HCT116 (cell line): ENCODE results near the gene NT5DC2. TPM values are rescaled to one million over a fixed set of nuclear protein-coding genes. Genes with fewer than 3 reads are reported as not detected.

Experiments used
- ATAC-seq: fragments of 200-7000 bp; cut with Tn5 transposase; 2 replicates; pipeline ENCODE4 v1.9.1; 2020; ENCODE audit warnings: mild to moderate bottlenecking, moderate library complexity
- BruUV-seq: library from RNA; stranded (reverse); fragments of 400-500 nt; replicated peaks from 2 replicates; lab custom pipeline; 2021; lab: Mats Ljungman, UMichigan
- CTCF ChIA-PET: fragments of 300-600 bp; sonication (Branson Sonifier 250); formaldehyde crosslinking; loops from one replicate; lab custom pipeline; 2021; ENCODE audit warnings: antibody characterized with exemption; lab: Charles Lee
- POLR2A ChIA-PET: fragments of 300-600, 350-600 bp; sonication (Branson Sonifier 250); formaldehyde crosslinking; loops from one replicate; lab custom pipeline; 2021; ENCODE audit warnings: antibody characterized with exemption; lab: Charles Lee
- RAD21 ChIA-PET, 2 experiments: fragments of 300-600 bp; sonication (Branson Sonifier 250); formaldehyde crosslinking; loops; one replicate each; lab custom pipeline; 2023; ENCODE audit warnings: low total read pairs in 2 of 2; ENCODE audit not compliant: uncharacterized antibody in 2 of 2, unreplicated experiment in 2 of 2, low non-redundant PET in 1 of 2; lab: Charles Lee
- DNase-seq: peaks from one replicate; pipeline ENCODE4 v3.0.0-alpha.2; 2010; ENCODE audit warnings: low read depth, low spot score
- H2AFZ ChIP-seq: fragments of 200-600 bp; shearing (Covaris generic), sonication (generic); 2 replicates; pipeline ENCODE4 v1.6.1; 2017; ENCODE audit warnings: low read depth, mixed run types, mixed read lengths, antibody characterized with exemption, low read length; ENCODE audit not compliant: poor library complexity, severe bottlenecking
- H3K27ac ChIP-seq: 2 replicates; pipeline ENCODE4 v1.5.1; 2012; ENCODE audit warnings: low read depth, low read length
- H3K27me3 ChIP-seq: fragments of 200-600 bp; sonication (generic); 2 replicates; pipeline ENCODE4 v1.6.1; 2016; ENCODE audit warnings: mixed run types, low read length, mixed read lengths; ENCODE audit not compliant: insufficient read depth
- H3K36me3 ChIP-seq, 2 experiments: fragments of 200-500 bp in 1 of 2; fragments of 200-600 bp in 1 of 2; sonication (Bioruptor generic) in 1 of 2; sonication (generic) in 1 of 2; 2 replicates each; pipeline versions ENCODE4 v1.5.1 to v1.6.1; 2014 to 2016; ENCODE audit warnings: low read length in 2 of 2, inconsistent platforms in 1 of 2, mixed read lengths in 1 of 2, mixed run types in 1 of 2; ENCODE audit not compliant: insufficient read depth in 2 of 2, control insufficient read depth in 1 of 2
- H3K4me1 ChIP-seq, 2 experiments: fragments of 200-600 bp in 1 of 2; sonication (generic) in 1 of 2; 2 replicates each; pipeline versions ENCODE4 v1.5.1 to v1.6.1; 2012 to 2017; ENCODE audit warnings: low read length in 2 of 2, inconsistent platforms in 1 of 2, mild to moderate bottlenecking in 1 of 2, mixed read lengths in 1 of 2, mixed run types in 1 of 2, moderate library complexity in 1 of 2; ENCODE audit not compliant: insufficient read depth in 2 of 2, control insufficient read depth in 1 of 2
- H3K4me2 ChIP-seq: fragments of 200-600 bp; sonication (generic); 2 replicates; pipeline ENCODE4 v1.6.1; 2017; ENCODE audit warnings: mixed run types, low read length, mixed read lengths
- H3K4me3 ChIP-seq, 2 experiments: fragments of 200-600 bp in 1 of 2; sonication (generic) in 1 of 2; replicated peaks in 1 of 2; 2 replicates each; pipeline ENCODE4 v1.5.1; 2011 to 2016; ENCODE audit warnings: low read length in 2 of 2, control low read depth in 1 of 2, low read depth in 1 of 2, mild to moderate bottlenecking in 1 of 2, mixed read lengths in 1 of 2, mixed run types in 1 of 2
- H3K79me2 ChIP-seq: fragments of 200-600 bp; sonication (generic); 2 replicates; pipeline ENCODE4 v1.6.1; 2017; ENCODE audit warnings: mild to moderate bottlenecking, mixed run types, low read length, moderate library complexity, mixed read lengths; ENCODE audit not compliant: insufficient read depth
- H3K9ac ChIP-seq: fragments of 200-600 bp; sonication (generic); 2 replicates; pipeline ENCODE4 v1.6.1; 2016; ENCODE audit warnings: low read length, mixed read lengths
- H3K9me2 ChIP-seq: fragments of 200-600 bp; sonication (generic), shearing (Covaris generic); 2 replicates; pipeline ENCODE4 v1.6.1; 2017; ENCODE audit warnings: mixed run types, mild to moderate bottlenecking, moderate library complexity; ENCODE audit not compliant: insufficient read depth
- H3K9me3 ChIP-seq, 2 experiments: fragments of 200-500 bp in 1 of 2; fragments of 200-600 bp in 1 of 2; sonication (Bioruptor generic) in 1 of 2; sonication (generic) in 1 of 2; 2 replicates each; pipeline ENCODE4 v1.6.1; 2014 to 2017; ENCODE audit warnings: low read length in 2 of 2, mixed read lengths in 2 of 2, inconsistent platforms in 1 of 2, low read depth in 1 of 2, mild to moderate bottlenecking in 1 of 2, mixed run types in 1 of 2, moderate library complexity in 1 of 2; ENCODE audit not compliant: control insufficient read depth in 1 of 2, insufficient read depth in 1 of 2
- H4K20me1 ChIP-seq: fragments of 200-600 bp; sonication (generic), shearing (Covaris generic); 2 replicates; pipeline ENCODE4 v1.6.1; 2017; ENCODE audit warnings: mixed run types, mild to moderate bottlenecking, moderate library complexity; ENCODE audit not compliant: insufficient read depth
- CEBPB ChIP-seq: IDR thresholded peaks from 2 replicates; pipeline ENCODE4 v1.6.1; 2012; ENCODE audit warnings: low read depth
- EGR1 ChIP-seq: IDR thresholded peaks from 2 replicates; pipeline ENCODE4 v1.6.1; 2012; ENCODE audit warnings: low read depth
- EZH2 ChIP-seq: fragments of 200-600 bp; sonication (generic); IDR thresholded peaks from 2 replicates; pipeline ENCODE4 v1.6.1; 2017; ENCODE audit warnings: antibody characterized with exemption, mixed run types
- EZH2phosphoT487 ChIP-seq: fragments of 200-600 bp; IDR thresholded peaks from 2 replicates; pipeline ENCODE4 v1.6.1; 2018; ENCODE audit warnings: antibody characterized with exemption, borderline replicate concordance
- FOSL1 ChIP-seq: IDR thresholded peaks from 2 replicates; pipeline ENCODE4 v1.6.1; 2012; ENCODE audit warnings: low read depth
- JUND ChIP-seq: IDR thresholded peaks from 2 replicates; pipeline ENCODE4 v1.6.1; 2012
- MAX ChIP-seq: IDR thresholded peaks from 2 replicates; pipeline ENCODE4 v1.6.1; 2012
- POLR2AphosphoS5 ChIP-seq: IDR thresholded peaks from 2 replicates; pipeline ENCODE4 v1.6.1; 2011; ENCODE audit warnings: mild to moderate bottlenecking, low read depth, low read length, moderate library complexity
- SP1 ChIP-seq: IDR thresholded peaks from 2 replicates; pipeline ENCODE4 v1.6.1; 2012; ENCODE audit warnings: low read depth
- SRF ChIP-seq: IDR thresholded peaks from 2 replicates; pipeline ENCODE4 v1.6.1; 2012; ENCODE audit warnings: low read depth
- TCF7L2 ChIP-seq: IDR thresholded peaks from 2 replicates; pipeline ENCODE4 v1.7.0; 2011; ENCODE audit warnings: borderline replicate concordance, inconsistent platforms; ENCODE audit not compliant: insufficient read depth, insufficient read length; ENCODE audit errors: extremely low read depth
- YY1 ChIP-seq: IDR thresholded peaks from 2 replicates; pipeline ENCODE4 v1.6.1; 2011; ENCODE audit warnings: low read length, low read depth, moderate library complexity, mild to moderate bottlenecking; ENCODE audit not compliant: insufficient replicate concordance; ENCODE audit errors: extremely low read depth
- ZFX ChIP-seq: fragments of 450-650 bp; IDR thresholded peaks from 2 replicates; pipeline ENCODE4 v1.6.1; 2017
- ZNF274 ChIP-seq: fragments of 200-500 bp; sonication (Bioruptor generic); IDR thresholded peaks from 2 replicates; pipeline ENCODE4 v1.6.1; 2014; ENCODE audit warnings: mild to moderate bottlenecking, low read depth, low read length, inconsistent platforms
- intact Hi-C: fragments of 100-400 bp; cut with micrococcal nuclease; formaldehyde crosslinking; loops from 2 replicates; pipeline ENCODE4 v1.10.0; 2022
- total RNA-seq: library from RNA; stranded (reverse); gene quantifications from one replicate; pipeline ENCODE4 v1.2.1, GENCODE V29; 2021; ENCODE audit not compliant: unreplicated experiment
- TF ChIP-seq, protein P1 (sequence below): IDR thresholded peaks from 2 replicates; pipeline ENCODE4 v1.6.1; 2012; ENCODE audit warnings: low read depth
- TF ChIP-seq, protein P2 (sequence below), 3 experiments: fragments of 200-600 bp in 1 of 3; sonication (generic) in 1 of 3; IDR thresholded peaks in 2 of 3; conservative IDR thresholded peaks in 1 of 3; 2 replicates each; pipeline ENCODE4 v1.5.1; 2012 to 2017; ENCODE audit warnings: low read depth in 2 of 3, low read length in 2 of 3, antibody characterized with exemption in 1 of 3, borderline replicate concordance in 1 of 3, control low read depth in 1 of 3, mild to moderate bottlenecking in 1 of 3, mixed read lengths in 1 of 3, mixed run types in 1 of 3, moderate library complexity in 1 of 3; ENCODE audit not compliant: insufficient read depth in 1 of 3

The NT5DC2 gene
- total RNA-seq, 1 experiment from 2014 or later, result 125 TPM

DNA sequence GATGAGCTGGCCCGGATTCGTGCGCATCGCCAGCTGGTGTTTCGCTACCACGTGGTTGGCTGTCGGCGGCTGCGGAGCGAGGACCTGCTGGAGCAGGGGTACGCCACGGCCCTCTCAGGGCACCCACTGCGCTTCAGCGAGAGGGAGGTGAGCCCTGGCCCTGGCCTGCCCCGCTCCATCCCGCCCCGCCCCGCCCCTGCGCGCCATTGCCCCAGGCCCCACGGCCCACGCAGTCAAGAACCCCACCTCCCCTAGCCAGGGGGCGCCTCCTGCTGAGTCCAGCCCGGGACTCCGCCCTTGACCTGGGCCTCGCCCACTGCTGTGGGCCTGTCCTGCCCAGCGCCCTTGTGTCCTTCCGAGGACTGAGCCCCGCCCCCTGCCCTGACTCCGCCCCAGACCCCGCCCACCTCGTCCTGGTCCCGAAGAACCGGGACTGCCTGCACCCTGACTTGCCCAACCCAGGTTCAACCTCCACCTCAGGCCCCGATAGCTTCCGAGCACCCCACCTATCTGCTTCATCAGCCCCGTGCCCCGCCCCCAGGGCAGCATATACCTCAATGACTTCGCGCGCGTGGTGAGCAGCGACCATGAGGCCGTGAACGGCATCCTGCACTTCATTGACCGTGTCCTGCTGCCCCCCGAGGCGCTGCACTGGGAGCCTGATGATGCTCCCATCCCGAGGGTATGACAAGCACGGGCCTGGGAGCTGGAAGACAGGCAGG is 14.8 kb downstream of the NT5DC2 start:
- intact Hi-C loops, result no loop called here
- H2AFZ ChIP-seq, result no peak overlapping the region
- ChIA-PET RAD21 (no interaction called here), POLR2A (interaction anchor here (1.0 kb wide), 1 partner anchor 17 kb away, joined by 3 read pairs; the partner anchor contains the start of gene UQCC5), CTCF (interaction anchor here (0.6 kb wide), 1 partner anchor 464 kb away, joined by 5 read pairs; no protein-coding TSS in a partner anchor)
- H3K79me2 ChIP-seq, result no peaks in the 10 kb centered on the region
- H3K4me1 ChIP-seq, result peaks cover 0 to 3% of the 10 kb centered on the region in 2 experiments; a peak in 1 of 4 replicates
- ATAC-seq (peak; percentile 77), DNase-seq (no peak)
- no peak overlapping the region for H3K9ac ChIP-seq
- H3K27me3 ChIP-seq, result no peaks in the 10 kb centered on the region
- H3K36me3 ChIP-seq, result no peaks in the 10 kb centered on the region
- no peak overlapping the region for H3K4me2 ChIP-seq
- no peaks in the 10 kb centered on the region for H4K20me1 ChIP-seq
- no peak overlapping the region for H3K4me3 ChIP-seq
- BruUV-seq, result no TSS peak
- no peaks in the 10 kb centered on the region for H3K9me2 ChIP-seq
- no peaks in the 10 kb centered on the region for H3K9me3 ChIP-seq
- H3K27ac ChIP-seq, result no peak overlapping the region
- TF ChIP-seq SP1 (no peak), YY1 (no peak), ZNF274 (no peak), SRF (no peak), EZH2 (no peak), POLR2AphosphoS5 (no peak), TCF7L2 (no peak), FOSL1 (no peak), MAX (no peak), EGR1 (no peak), JUND (no peak), CEBPB (no peak), EZH2phosphoT487 (no peak), ZFX (no peak)
- TF ChIP-seq, protein P1, sequence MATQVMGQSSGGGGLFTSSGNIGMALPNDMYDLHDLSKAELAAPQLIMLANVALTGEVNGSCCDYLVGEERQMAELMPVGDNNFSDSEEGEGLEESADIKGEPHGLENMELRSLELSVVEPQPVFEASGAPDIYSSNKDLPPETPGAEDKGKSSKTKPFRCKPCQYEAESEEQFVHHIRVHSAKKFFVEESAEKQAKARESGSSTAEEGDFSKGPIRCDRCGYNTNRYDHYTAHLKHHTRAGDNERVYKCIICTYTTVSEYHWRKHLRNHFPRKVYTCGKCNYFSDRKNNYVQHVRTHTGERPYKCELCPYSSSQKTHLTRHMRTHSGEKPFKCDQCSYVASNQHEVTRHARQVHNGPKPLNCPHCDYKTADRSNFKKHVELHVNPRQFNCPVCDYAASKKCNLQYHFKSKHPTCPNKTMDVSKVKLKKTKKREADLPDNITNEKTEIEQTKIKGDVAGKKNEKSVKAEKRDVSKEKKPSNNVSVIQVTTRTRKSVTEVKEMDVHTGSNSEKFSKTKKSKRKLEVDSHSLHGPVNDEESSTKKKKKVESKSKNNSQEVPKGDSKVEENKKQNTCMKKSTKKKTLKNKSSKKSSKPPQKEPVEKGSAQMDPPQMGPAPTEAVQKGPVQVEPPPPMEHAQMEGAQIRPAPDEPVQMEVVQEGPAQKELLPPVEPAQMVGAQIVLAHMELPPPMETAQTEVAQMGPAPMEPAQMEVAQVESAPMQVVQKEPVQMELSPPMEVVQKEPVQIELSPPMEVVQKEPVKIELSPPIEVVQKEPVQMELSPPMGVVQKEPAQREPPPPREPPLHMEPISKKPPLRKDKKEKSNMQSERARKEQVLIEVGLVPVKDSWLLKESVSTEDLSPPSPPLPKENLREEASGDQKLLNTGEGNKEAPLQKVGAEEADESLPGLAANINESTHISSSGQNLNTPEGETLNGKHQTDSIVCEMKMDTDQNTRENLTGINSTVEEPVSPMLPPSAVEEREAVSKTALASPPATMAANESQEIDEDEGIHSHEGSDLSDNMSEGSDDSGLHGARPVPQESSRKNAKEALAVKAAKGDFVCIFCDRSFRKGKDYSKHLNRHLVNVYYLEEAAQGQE, result no peak
- TF ChIP-seq, protein P2, sequence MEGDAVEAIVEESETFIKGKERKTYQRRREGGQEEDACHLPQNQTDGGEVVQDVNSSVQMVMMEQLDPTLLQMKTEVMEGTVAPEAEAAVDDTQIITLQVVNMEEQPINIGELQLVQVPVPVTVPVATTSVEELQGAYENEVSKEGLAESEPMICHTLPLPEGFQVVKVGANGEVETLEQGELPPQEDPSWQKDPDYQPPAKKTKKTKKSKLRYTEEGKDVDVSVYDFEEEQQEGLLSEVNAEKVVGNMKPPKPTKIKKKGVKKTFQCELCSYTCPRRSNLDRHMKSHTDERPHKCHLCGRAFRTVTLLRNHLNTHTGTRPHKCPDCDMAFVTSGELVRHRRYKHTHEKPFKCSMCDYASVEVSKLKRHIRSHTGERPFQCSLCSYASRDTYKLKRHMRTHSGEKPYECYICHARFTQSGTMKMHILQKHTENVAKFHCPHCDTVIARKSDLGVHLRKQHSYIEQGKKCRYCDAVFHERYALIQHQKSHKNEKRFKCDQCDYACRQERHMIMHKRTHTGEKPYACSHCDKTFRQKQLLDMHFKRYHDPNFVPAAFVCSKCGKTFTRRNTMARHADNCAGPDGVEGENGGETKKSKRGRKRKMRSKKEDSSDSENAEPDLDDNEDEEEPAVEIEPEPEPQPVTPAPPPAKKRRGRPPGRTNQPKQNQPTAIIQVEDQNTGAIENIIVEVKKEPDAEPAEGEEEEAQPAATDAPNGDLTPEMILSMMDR (IDR thresholded peaks at IDR 0.05 in 2 of 3, conservative IDR thresholded peaks at IDR 0.05 in 1 of 3; ENCODE audit: borderline replicate concordance in 1 of 3, insufficient read depth in 1 of 3, low read depth in 2 of 3, low read length in 2 of 3), result no peak
